ENCODE measurements around the gene SHC2.

Gene SHC2

DNA sequence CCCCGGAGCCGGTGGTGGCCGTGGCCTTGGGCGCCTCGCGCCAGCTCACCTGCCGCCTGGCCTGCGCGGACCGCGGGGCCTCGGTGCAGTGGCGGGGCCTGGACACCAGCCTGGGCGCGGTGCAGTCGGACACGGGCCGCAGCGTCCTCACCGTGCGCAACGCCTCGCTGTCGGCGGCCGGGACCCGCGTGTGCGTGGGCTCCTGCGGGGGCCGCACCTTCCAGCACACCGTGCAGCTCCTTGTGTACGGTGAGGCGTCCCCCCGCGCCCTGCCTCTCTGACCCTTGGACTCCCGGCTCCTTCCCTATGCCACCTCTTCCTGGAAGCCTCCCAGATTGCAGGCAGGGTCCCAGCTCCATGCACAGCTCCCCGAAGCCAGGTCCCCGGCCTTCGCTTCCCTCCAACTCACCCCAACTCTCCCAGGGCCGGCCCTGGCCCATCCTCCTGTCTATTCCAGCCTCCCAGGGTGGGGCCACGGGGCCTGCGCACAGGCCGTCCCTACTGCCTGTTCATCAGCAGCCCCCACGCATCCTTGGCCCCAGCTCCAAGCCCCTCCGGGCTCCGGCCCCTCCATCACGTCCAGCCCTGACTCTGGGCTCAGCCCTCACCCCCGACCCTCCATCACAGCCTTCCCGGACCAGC is 37.2 kb upstream of the SHC2 start:
- Histone ChIP-seq H3K27me3 (ENCODE audit: control insufficient read depth, low read length) (peaks cover 8% of the 10 kb centered on the region), H3K36me3 (ENCODE audit: control insufficient read depth, low read length) (no peaks in the 10 kb centered on the region), H3K4me3 (ENCODE audit: low read length) (no peak overlapping the region), H3K4me2 (ENCODE audit: low read length) (no peak overlapping the region), H3K79me2 (ENCODE audit: control insufficient read depth, low read length) (no peaks in the 10 kb centered on the region), H3K27ac (ENCODE audit: low read depth, low read length) (no peak overlapping the region), H3F3A (ENCODE audit: control insufficient read depth, insufficient read depth) (no peaks in the 10 kb centered on the region), H3K4me1 (ENCODE audit: control insufficient read depth, low read length) (peaks cover 10% of the 10 kb centered on the region), H3K9me2 (replicated peaks; ENCODE audit: control insufficient read depth, low read length) (no peaks in the 10 kb centered on the region), H3K9me3 (ENCODE audit: control insufficient read depth, insufficient read depth, low read length) (peaks cover 5% of the 10 kb centered on the region; the same call in 1 of the 2 replicates), H4K20me1 (ENCODE audit: control insufficient read depth, insufficient read depth, low read depth, low read length) (no peaks in the 10 kb centered on the region)
- TF ChIP-seq EZH2phosphoT487 (IDR thresholded peaks at IDR 0.05; ENCODE audit: borderline replicate concordance, low read length) (no peak), CTCF (IDR thresholded peaks at IDR 0.05; ENCODE audit: low read depth, low read length, poor library complexity, severe bottlenecking) (no peak)

DNA sequence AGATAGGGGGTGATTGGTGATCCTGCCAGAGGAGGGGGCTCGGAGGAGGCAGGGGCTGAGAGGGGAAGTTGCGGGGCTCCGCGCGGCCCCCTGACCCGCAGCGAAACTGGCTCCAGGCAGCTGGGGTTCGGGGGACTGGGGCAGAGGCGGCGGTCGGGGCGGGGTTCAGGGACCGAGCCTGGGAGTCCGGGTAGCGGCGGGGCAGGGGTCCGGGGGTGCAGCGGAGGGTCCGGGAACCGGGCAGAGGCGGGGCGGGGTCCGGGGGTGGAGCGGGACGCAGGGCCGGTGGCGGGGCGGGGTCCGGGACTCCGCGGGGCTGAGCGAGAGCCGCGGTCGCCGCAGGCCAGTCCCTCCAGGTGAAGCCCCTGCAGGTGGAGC is 36.6 kb upstream of the SHC2 start:
- no peak for TF ChIP-seq EZH2phosphoT487 (IDR thresholded peaks at IDR 0.05; ENCODE audit: borderline replicate concordance, low read length)
- TF ChIP-seq CTCF (IDR thresholded peaks at IDR 0.05; ENCODE audit: low read depth, low read length, poor library complexity, severe bottlenecking): no peak
- H3K9me2 ChIP-seq (replicated peaks; ENCODE audit: control insufficient read depth, low read length): no peaks in the 10 kb centered on the region
- peaks cover 7% of the 10 kb centered on the region; the same call in 1 of the 2 replicates for H3K9me3 ChIP-seq (ENCODE audit: control insufficient read depth, insufficient read depth, low read length)
- H3K4me3 ChIP-seq (ENCODE audit: low read length): no peak overlapping the region
- H3K4me2 ChIP-seq (ENCODE audit: low read length): no peak overlapping the region
- H3K79me2 ChIP-seq (ENCODE audit: control insufficient read depth, low read length): no peaks in the 10 kb centered on the region
- peaks cover 8% of the 10 kb centered on the region for H3K27me3 ChIP-seq (ENCODE audit: control insufficient read depth, low read length)
- peaks cover 5% of the 10 kb centered on the region for H3K4me1 ChIP-seq (ENCODE audit: control insufficient read depth, low read length)
- no peak overlapping the region for H3K27ac ChIP-seq (ENCODE audit: low read depth, low read length)
- H4K20me1 ChIP-seq (ENCODE audit: control insufficient read depth, insufficient read depth, low read depth, low read length): no peaks in the 10 kb centered on the region
- no peaks in the 10 kb centered on the region; the same call in 1 of the 2 replicates for H3F3A ChIP-seq (ENCODE audit: control insufficient read depth, insufficient read depth)
- H3K36me3 ChIP-seq (ENCODE audit: control insufficient read depth, low read length): no peaks in the 10 kb centered on the region

- H3K9me3 ChIP-seq (ENCODE audit: control insufficient read depth, insufficient read depth, low read length): peaks cover 7% of the 10 kb centered on the region; the same call in 1 of the 2 replicates
- peaks cover 4% of the 10 kb centered on the region for H3F3A ChIP-seq (ENCODE audit: control insufficient read depth, insufficient read depth)
- H3K36me3 ChIP-seq (ENCODE audit: control insufficient read depth, low read length): no peaks in the 10 kb centered on the region
- no peak overlapping the region for H3K4me3 ChIP-seq (ENCODE audit: low read length)
- peaks cover 8% of the 10 kb centered on the region for H3K27me3 ChIP-seq (ENCODE audit: control insufficient read depth, low read length)
- H4K20me1 ChIP-seq (ENCODE audit: control insufficient read depth, insufficient read depth, low read depth, low read length): no peaks in the 10 kb centered on the region
- H3K4me2 ChIP-seq (ENCODE audit: low read length): no peak overlapping the region
- no peaks in the 10 kb centered on the region for H3K9me2 ChIP-seq (replicated peaks; ENCODE audit: control insufficient read depth, low read length)
- TF ChIP-seq CTCF (IDR thresholded peaks at IDR 0.05; ENCODE audit: low read depth, low read length, poor library complexity, severe bottlenecking): no peak
- TF ChIP-seq EZH2phosphoT487 (IDR thresholded peaks at IDR 0.05; ENCODE audit: borderline replicate concordance, low read length): no peak
- H3K4me1 ChIP-seq (ENCODE audit: control insufficient read depth, low read length): 0 out of 2 replicates have a peak, but pooled peaks cover 3% of the 10 kb centered on the region
- no peaks in the 10 kb centered on the region for H3K79me2 ChIP-seq (ENCODE audit: control insufficient read depth, low read length)
- H3K27ac ChIP-seq (ENCODE audit: low read depth, low read length): no peak overlapping the region
Observed at GRCh38 chr19:496986-497385, 36.2 kb upstream of the SHC2 start.
